ENCODE results near the gene ST3GAL4. TPM values are rescaled to one million over a fixed set of nuclear protein-coding genes. Genes with fewer than 3 reads are reported as not detected.
"Not testable (repeated sequence)": the region's sequence is repeated elsewhere in the genome, so short reads cannot be mapped to it uniquely, and the experiment has no call there.

Gene ST3GAL4
- total RNA-seq, 1 donor from 2014 or later = 26.2 TPM

DNA sequence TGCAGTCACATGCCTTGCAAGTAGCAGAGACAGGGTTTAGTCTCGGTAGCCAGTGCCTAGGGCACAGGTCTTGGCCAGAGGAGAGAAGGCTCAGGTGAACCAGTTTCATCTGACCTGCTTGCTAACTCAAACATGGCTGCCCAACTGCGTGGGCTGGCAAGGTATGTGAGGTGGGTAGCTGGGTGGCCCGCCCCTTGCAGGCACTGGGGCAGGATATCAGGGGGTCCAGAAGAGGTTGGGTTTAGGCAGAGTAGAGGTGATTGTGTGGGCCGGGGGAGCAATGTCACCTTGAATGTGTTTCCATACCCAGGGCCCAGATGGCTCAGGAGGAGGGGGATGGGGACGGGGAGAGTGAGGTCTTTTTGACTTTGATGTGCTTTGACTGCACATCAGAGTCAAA is 37.7 kb downstream of the ST3GAL4 start:
- Histone ChIP-seq H3K27me3 (ENCODE audit: low read depth) (no peaks in the 10 kb centered on the region), H3K4me1 (peaks cover 25% of the 10 kb centered on the region), H3K4me3 (no peak overlapping the region), H3K36me3 (no peaks in the 10 kb centered on the region), H3K27ac (no peak overlapping the region), H3K9me3 (no peaks in the 10 kb centered on the region)
- TF ChIP-seq, protein P1, sequence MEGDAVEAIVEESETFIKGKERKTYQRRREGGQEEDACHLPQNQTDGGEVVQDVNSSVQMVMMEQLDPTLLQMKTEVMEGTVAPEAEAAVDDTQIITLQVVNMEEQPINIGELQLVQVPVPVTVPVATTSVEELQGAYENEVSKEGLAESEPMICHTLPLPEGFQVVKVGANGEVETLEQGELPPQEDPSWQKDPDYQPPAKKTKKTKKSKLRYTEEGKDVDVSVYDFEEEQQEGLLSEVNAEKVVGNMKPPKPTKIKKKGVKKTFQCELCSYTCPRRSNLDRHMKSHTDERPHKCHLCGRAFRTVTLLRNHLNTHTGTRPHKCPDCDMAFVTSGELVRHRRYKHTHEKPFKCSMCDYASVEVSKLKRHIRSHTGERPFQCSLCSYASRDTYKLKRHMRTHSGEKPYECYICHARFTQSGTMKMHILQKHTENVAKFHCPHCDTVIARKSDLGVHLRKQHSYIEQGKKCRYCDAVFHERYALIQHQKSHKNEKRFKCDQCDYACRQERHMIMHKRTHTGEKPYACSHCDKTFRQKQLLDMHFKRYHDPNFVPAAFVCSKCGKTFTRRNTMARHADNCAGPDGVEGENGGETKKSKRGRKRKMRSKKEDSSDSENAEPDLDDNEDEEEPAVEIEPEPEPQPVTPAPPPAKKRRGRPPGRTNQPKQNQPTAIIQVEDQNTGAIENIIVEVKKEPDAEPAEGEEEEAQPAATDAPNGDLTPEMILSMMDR (IDR thresholded peaks at IDR 0.05) = no peak
- ATAC-seq = no peak
- DNase-seq = no peak
- intact Hi-C loops (cut with DNase I) = no loop called here

DNA sequence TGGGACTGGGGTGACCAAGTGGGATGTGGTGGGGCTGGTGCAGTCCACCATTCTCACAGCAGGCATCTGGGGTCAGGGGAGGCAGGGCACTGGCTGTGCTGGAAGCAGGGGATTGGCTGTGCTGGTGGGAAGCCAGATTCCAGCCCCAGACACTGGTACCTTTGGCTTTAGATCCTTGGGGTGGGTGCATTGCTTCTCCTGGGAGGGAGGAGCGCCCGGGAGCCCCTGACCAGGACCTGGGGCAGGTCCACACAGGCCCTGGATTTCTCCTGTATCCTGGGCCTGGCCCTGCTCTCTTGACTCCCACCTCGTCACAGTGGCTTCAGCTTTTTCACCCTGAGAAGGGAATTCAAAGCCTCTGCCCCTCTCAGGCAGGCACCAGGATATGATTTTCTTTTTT is 38.5 kb downstream of the ST3GAL4 start:
- Histone ChIP-seq H3K4me3 (no peak overlapping the region), H3K27me3 (ENCODE audit: low read depth) (no peaks in the 10 kb centered on the region), H3K36me3 (no peaks in the 10 kb centered on the region), H3K9me3 (no peaks in the 10 kb centered on the region), H3K4me1 (peaks cover 25% of the 10 kb centered on the region), H3K27ac (no peak overlapping the region)
- DNase-seq (no peak), ATAC-seq (no peak)
- TF ChIP-seq, protein P1 (IDR thresholded peaks at IDR 0.05) = no peak
- intact Hi-C loops (cut with DNase I) = no loop called here

DNA sequence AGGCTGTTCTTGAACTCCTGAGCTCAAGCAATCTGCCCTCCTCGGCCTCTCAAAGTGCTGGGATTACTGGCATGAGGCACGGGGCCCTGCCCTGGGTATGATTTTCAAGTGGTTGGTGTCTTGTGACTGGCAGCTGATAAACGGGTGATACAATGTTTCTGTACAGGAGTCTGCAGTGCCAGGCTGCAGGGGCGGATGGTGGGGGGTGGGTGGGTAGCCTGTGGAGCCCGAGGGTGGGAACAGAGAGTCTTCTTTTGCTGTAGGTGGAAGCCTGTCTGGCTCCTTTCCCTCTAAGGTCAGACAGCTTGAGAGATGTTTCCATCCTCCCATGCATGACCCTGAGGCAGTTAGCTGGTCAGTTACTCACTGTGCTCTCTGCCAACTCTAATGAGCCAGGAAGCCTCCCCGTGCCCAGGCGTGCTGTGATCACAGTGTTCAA is 39.2 kb downstream of the ST3GAL4 start:
- DNase-seq = not testable (repeated sequence)

DNA sequence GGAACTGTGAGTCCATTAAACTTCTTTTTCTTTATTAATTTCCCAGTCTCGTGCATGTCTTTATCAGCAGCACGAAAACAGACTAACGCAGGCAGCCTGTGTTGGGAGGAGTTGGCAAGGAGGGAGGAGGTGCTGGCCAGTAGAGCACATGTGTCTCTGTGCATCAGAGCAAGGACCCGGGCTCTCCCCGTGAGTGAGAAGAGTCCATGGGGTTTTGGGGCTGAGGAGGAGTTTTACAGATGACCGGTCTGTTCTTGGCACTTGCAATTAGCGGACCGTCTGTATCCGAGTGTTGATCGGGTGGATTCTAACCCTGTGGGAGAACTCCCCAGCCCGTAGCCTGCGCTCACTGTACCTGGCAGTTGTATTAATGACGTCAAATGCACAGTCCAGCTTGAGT is 40.3 kb downstream of the ST3GAL4 start:
- H3K9me3 ChIP-seq; intact Hi-C loops (cut with DNase I); H3K4me3 ChIP-seq; H3K27me3 ChIP-seq (ENCODE audit: low read depth); H3K27ac ChIP-seq; H3K36me3 ChIP-seq; DNase-seq: not testable (repeated sequence)
- peaks cover 20% of the 10 kb centered on the region for H3K4me1 ChIP-seq
- ATAC-seq = peak in 1 of 2 donors; percentile 45

More for the DNA sequence above, 39.2 kb downstream of the ST3GAL4 start:
- intact Hi-C loops (cut with DNase I); H3K36me3 ChIP-seq; H3K27ac ChIP-seq; H3K27me3 ChIP-seq (ENCODE audit: low read depth); H3K9me3 ChIP-seq; H3K4me3 ChIP-seq: not testable (repeated sequence)
- peaks cover 25% of the 10 kb centered on the region for H3K4me1 ChIP-seq
- ATAC-seq = peak in 1 of 2 donors; percentile 41

DNA sequence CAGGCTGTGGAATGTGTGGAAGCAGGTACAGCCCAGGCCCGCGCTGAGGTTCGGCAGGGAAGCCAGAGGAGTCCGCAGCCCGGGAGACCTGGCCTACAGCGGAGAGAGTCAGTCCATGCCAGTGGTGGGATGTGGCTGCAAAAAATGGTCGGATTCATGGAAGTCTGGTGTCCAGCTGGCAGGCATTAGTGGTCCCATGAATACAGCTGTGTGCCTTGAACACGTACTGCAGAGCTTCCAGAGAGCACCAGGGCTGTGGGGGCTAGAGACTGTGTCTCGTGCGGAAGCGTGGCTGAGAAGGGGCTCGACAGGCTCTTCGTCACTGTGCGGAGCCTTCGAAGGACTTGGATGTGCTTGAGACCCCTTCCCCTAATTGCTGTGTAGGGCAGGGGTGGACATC is 40.8 kb downstream of the ST3GAL4 start:
- H3K27ac ChIP-seq; H3K4me3 ChIP-seq; DNase-seq; H3K9me3 ChIP-seq; H3K27me3 ChIP-seq (ENCODE audit: low read depth); ATAC-seq; H3K36me3 ChIP-seq; intact Hi-C loops (cut with DNase I): not testable (repeated sequence)
- H3K4me1 ChIP-seq = peaks cover 17% of the 10 kb centered on the region

DNA sequence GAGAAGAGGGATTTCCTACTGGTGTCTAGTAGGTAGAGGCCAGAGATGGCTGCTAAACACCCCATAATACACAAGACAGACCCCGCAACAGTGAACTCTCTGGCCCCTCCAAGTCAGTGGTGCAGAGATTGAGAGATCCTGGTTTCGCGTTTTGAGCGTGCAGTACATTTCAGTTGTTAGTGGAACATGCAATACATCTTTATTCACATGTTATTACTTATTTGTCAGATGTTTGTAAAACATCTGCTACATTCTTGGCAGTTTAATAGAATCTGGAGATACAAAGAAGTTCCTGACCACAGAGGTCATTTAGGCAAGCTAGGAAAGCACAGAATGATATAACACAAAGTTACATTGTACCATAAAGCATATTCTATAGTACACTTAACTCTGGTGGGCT is 41.5 kb downstream of the ST3GAL4 start:
- H3K36me3 ChIP-seq = no peaks in the 10 kb centered on the region
- DNase-seq (no peak), ATAC-seq (no peak)
- no peaks in the 10 kb centered on the region for H3K27me3 ChIP-seq (ENCODE audit: low read depth)
- no peak overlapping the region for H3K4me3 ChIP-seq
- TF ChIP-seq, protein P1 (IDR thresholded peaks at IDR 0.05) = no peak
- H3K27ac ChIP-seq = no peak overlapping the region
- H3K4me1 ChIP-seq = peaks cover 12% of the 10 kb centered on the region
- intact Hi-C loops (cut with DNase I) = no loop called here
- H3K9me3 ChIP-seq = no peaks in the 10 kb centered on the region

DNA sequence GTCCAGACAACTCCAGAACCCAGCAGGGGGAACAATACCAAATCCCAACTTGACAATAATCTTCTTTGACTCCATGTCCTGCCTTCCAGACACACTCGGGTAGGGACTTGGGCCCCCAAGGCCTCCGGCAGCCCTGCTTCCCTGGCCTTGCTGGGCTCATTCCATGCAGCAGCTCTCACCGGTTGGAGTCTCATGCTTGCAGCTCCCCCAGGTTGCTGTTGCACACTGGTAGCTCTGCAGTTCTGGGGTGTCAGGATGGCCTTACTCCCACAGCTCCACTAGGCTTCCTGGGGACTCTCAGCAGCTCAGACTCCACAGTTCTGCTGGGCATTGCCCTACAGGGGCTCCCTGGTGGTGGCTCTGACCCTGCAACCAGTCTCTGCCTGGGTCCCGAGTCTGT is 42.8 kb downstream of the ST3GAL4 start:
- TF ChIP-seq, protein P1 (IDR thresholded peaks at IDR 0.05) = no peak
- Histone ChIP-seq H3K9me3 (no peaks in the 10 kb centered on the region), H3K27me3 (ENCODE audit: low read depth) (no peaks in the 10 kb centered on the region), H3K4me1 (no peaks in the 10 kb centered on the region), H3K4me3 (no peak overlapping the region), H3K27ac (no peak overlapping the region), H3K36me3 (no peaks in the 10 kb centered on the region)
- intact Hi-C loops (cut with DNase I) = no loop called here
- no peak for DNase-seq
- ATAC-seq = no peak
